ENCODE results near the gene KLC4.
"Not testable (repeated sequence)": the region's sequence is repeated elsewhere in the genome, so short reads cannot be mapped to it uniquely, and the experiment has no call there.

KLC4 gene

GRCh38 chr6:43093436-43094289 is 34.2 kb downstream of the KLC4 start:
- DNase-seq (ENCODE audit: low read depth in 2 of 2): no peak

- no peak for DNase-seq (ENCODE audit: low read depth in 2 of 2)
These were observed 36.5 kb downstream of the KLC4 start for GRCh38 chr6:43095939-43096338.

- DNase-seq (ENCODE audit: low read depth in 2 of 2): no peak
These were observed 37.1 kb downstream of the KLC4 start for GRCh38 chr6:43096451-43097097.

- no peak for DNase-seq (ENCODE audit: low read depth in 2 of 2)
These were observed 37.7 kb downstream of the KLC4 start for GRCh38 chr6:43097098-43097489.

GRCh38 chr6:43097502-43097901 is 38.1 kb downstream of the KLC4 start:
- no peak for DNase-seq (ENCODE audit: low read depth in 2 of 2)

GRCh38 chr6:43101497-43101896 is 42.1 kb downstream of the KLC4 start:
- DNase-seq (ENCODE audit: low read depth in 2 of 2): no peak

- DNase-seq (ENCODE audit: low read depth in 2 of 2): no peak
These were observed 43.9 kb downstream of the KLC4 start for GRCh38 chr6:43103253-43103876.

GRCh38 chr6:43105538-43106222 is 46.2 kb downstream of the KLC4 start:
- DNase-seq (ENCODE audit: low read depth in 2 of 2): no peak

GRCh38 chr6:43107344-43108062 is 48.1 kb downstream of the KLC4 start:
- no peak for DNase-seq (ENCODE audit: low read depth in 2 of 2)

- DNase-seq (ENCODE audit: low read depth in 2 of 2): no peak
These were observed 54.2 kb downstream of the KLC4 start for GRCh38 chr6:43113431-43114260.

- no peak for DNase-seq (ENCODE audit: low read depth in 2 of 2)
These were observed 55.9 kb downstream of the KLC4 start for GRCh38 chr6:43115365-43115764.

GRCh38 chr6:43117466-43117865 is 58.0 kb downstream of the KLC4 start:
- not testable (repeated sequence) for DNase-seq (ENCODE audit: low read depth in 2 of 2)

GRCh38 chr6:43119482-43119881 is 60.1 kb downstream of the KLC4 start:
- no peak for DNase-seq (ENCODE audit: low read depth in 2 of 2)

- DNase-seq (ENCODE audit: low read depth in 2 of 2): no peak
These were observed 60.8 kb downstream of the KLC4 start for GRCh38 chr6:43120101-43120763.

GRCh38 chr6:43120944-43121913 is 61.8 kb downstream of the KLC4 start:
- no peak for DNase-seq (ENCODE audit: low read depth in 2 of 2)

- no peak for DNase-seq (ENCODE audit: low read depth in 2 of 2)
These were observed 62.7 kb downstream of the KLC4 start for GRCh38 chr6:43122146-43122545.

- DNase-seq (ENCODE audit: low read depth in 2 of 2): no peak
These were observed 64.3 kb downstream of the KLC4 start for GRCh38 chr6:43123461-43124314.

GRCh38 chr6:43124481-43124880 is 65.0 kb downstream of the KLC4 start:
- no peak for DNase-seq (ENCODE audit: low read depth in 2 of 2)

All from stimulated activated CD8-positive, alpha-beta memory T cell treated with anti-CD3 and anti-CD28 coated beads, Interleukin-7, amount 100 ng/mL, for 1 hour (primary cell).